ENCODE measurements around the gene SETD2.
"Not testable (repeated sequence)": the region's sequence is repeated elsewhere in the genome, so short reads cannot be mapped to it uniquely, and the experiment has no call there.

SETD2 gene

DNA sequence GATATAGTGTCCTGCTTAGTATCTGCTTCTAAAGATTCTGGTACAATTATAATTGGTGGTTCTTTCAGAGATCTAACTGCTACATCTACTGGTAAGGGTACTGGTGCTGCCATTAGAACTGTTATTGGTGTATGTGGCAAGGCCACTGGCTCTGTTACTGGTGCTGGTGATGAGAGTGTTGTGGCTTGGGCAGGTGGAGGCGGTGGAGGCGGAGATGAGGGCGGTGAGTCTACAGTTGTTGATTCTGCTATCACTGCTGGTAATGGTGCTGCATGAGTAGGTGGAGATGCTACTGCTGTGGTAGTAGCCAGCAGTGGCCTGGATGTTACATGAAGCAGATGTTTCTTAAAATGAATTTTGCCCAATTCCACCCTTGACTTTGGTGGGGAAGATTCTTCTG lies 40.1 kb downstream of the SETD2 start:
- no peaks in the 10 kb centered on the region for H4K20me1 ChIP-seq (ENCODE audit: insufficient read depth)
- H3K36me3 ChIP-seq (ENCODE audit: insufficient read depth) = no peaks in the 10 kb centered on the region
- H3K4me3 ChIP-seq (IDR thresholded peaks at IDR 0.05; ENCODE audit: insufficient read depth, low read depth, low read length) = no peak overlapping the region
- no peak overlapping the region for H2AFZ ChIP-seq (ENCODE audit: low read depth)
- H3K4me1 ChIP-seq (ENCODE audit: low read depth, poor library complexity, severe bottlenecking) = no peaks in the 10 kb centered on the region
- H3K79me2 ChIP-seq (ENCODE audit: insufficient read depth, low read depth) = peaks cover 15% of the 10 kb centered on the region; the same call in 1 of the 2 replicates
- no peak overlapping the region for H3K4me2 ChIP-seq
- no peak overlapping the region for H3K27ac ChIP-seq
- H3K27me3 ChIP-seq (ENCODE audit: insufficient read depth, low read depth) = no peaks in the 10 kb centered on the region
- H3K9ac ChIP-seq = no peak overlapping the region
- TF ChIP-seq CTCF (conservative IDR thresholded peaks at IDR 0.05; ENCODE audit: low read depth, low read length) = no peak

GRCh38 chr3:47121409-47121808 lies 42.5 kb downstream of the SETD2 start:
- no peak overlapping the region for H3K4me2 ChIP-seq
- H3K4me3 ChIP-seq (IDR thresholded peaks at IDR 0.05; ENCODE audit: insufficient read depth, low read depth, low read length) = no peak overlapping the region
- H3K9ac ChIP-seq = no peak overlapping the region
- no peaks in the 10 kb centered on the region for H4K20me1 ChIP-seq (ENCODE audit: insufficient read depth)
- no peak overlapping the region for H2AFZ ChIP-seq (ENCODE audit: low read depth)
- H3K36me3 ChIP-seq (ENCODE audit: insufficient read depth) = no peaks in the 10 kb centered on the region
- no peak for TF ChIP-seq CTCF (conservative IDR thresholded peaks at IDR 0.05; ENCODE audit: low read depth, low read length)
- peaks cover 5% of the 10 kb centered on the region for H3K4me1 ChIP-seq (ENCODE audit: low read depth, poor library complexity, severe bottlenecking)
- H3K27ac ChIP-seq = no peak overlapping the region
- 0 out of 2 replicates have a peak, but pooled peaks cover 7% of the 10 kb centered on the region for H3K79me2 ChIP-seq (ENCODE audit: insufficient read depth, low read depth)
- no peaks in the 10 kb centered on the region for H3K27me3 ChIP-seq (ENCODE audit: insufficient read depth, low read depth)

DNA sequence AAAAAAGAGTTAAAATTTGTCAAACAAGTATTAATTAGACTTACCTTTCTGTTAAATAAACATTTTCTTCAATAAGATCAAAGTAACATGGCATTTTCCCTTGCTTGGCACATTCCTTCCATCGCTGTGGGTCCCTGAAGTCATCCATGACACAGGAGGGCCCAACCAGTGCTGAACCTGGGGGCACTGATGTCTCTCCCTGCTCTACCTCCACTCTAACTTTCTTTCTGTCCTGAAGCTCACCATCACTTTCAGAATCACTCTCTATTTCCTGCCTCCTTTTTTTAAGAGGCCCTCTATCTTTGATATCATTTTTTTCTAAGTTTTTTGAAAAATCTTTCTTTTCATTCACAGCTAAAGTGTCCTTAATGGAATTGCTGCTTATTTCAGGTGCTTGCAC lies 43.8 kb downstream of the SETD2 start:
- TF ChIP-seq CTCF (conservative IDR thresholded peaks at IDR 0.05; ENCODE audit: low read depth, low read length) = no peak
- Histone ChIP-seq H4K20me1 (ENCODE audit: insufficient read depth) (no peaks in the 10 kb centered on the region), H3K27me3 (ENCODE audit: insufficient read depth, low read depth) (no peaks in the 10 kb centered on the region), H2AFZ (ENCODE audit: low read depth) (no peak overlapping the region), H3K9ac (no peak overlapping the region), H3K27ac (no peak overlapping the region), H3K36me3 (ENCODE audit: insufficient read depth) (no peaks in the 10 kb centered on the region), H3K79me2 (ENCODE audit: insufficient read depth, low read depth) (no peaks in the 10 kb centered on the region), H3K4me3 (IDR thresholded peaks at IDR 0.05; ENCODE audit: insufficient read depth, low read depth, low read length) (no peak overlapping the region), H3K4me2 (no peak overlapping the region), H3K4me1 (ENCODE audit: low read depth, poor library complexity, severe bottlenecking) (peaks cover 15% of the 10 kb centered on the region)

DNA sequence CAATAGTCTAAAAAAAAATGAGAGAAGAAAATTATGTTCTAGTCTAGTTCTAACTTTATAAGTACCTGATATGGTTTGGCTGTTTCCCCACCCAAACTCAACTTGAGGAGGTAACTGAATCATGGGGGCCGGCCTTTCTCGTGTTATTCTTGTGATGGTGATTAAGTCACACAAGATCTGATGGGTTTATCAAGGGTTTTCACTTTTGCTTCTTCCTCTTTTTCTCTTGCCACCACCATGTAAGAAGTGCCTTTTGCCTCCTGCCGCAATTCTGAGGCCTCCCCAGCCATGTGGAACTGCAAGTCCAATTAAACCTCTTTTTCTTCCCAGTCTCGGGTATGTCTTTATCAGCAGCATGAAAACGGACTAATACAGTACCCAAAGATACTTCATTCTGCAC lies 44.5 kb downstream of the SETD2 start:
- H3K27ac ChIP-seq; H3K27me3 ChIP-seq (ENCODE audit: insufficient read depth, low read depth); H3K79me2 ChIP-seq (ENCODE audit: insufficient read depth, low read depth); H2AFZ ChIP-seq (ENCODE audit: low read depth); H3K36me3 ChIP-seq (ENCODE audit: insufficient read depth); H3K4me3 ChIP-seq (IDR thresholded peaks at IDR 0.05; ENCODE audit: insufficient read depth, low read depth, low read length); H4K20me1 ChIP-seq (ENCODE audit: insufficient read depth); H3K4me2 ChIP-seq; H3K9ac ChIP-seq: not testable (repeated sequence)
- peaks cover 15% of the 10 kb centered on the region for H3K4me1 ChIP-seq (ENCODE audit: low read depth, poor library complexity, severe bottlenecking)

- Histone ChIP-seq H3K27ac (no peak overlapping the region), H4K20me1 (ENCODE audit: insufficient read depth) (no peaks in the 10 kb centered on the region), H3K4me2 (no peak overlapping the region), H3K4me3 (IDR thresholded peaks at IDR 0.05; ENCODE audit: insufficient read depth, low read depth, low read length) (no peak overlapping the region), H3K36me3 (ENCODE audit: insufficient read depth) (no peaks in the 10 kb centered on the region), H3K79me2 (ENCODE audit: insufficient read depth, low read depth) (no peaks in the 10 kb centered on the region), H3K4me1 (ENCODE audit: low read depth, poor library complexity, severe bottlenecking) (peaks cover 15% of the 10 kb centered on the region), H2AFZ (ENCODE audit: low read depth) (no peak overlapping the region), H3K27me3 (ENCODE audit: insufficient read depth, low read depth) (no peaks in the 10 kb centered on the region), H3K9ac (no peak overlapping the region)
- no peak for TF ChIP-seq CTCF (conservative IDR thresholded peaks at IDR 0.05; ENCODE audit: low read depth, low read length)
Observed at GRCh38 chr3:47117807-47118364, 46.0 kb downstream of the SETD2 start.

DNA sequence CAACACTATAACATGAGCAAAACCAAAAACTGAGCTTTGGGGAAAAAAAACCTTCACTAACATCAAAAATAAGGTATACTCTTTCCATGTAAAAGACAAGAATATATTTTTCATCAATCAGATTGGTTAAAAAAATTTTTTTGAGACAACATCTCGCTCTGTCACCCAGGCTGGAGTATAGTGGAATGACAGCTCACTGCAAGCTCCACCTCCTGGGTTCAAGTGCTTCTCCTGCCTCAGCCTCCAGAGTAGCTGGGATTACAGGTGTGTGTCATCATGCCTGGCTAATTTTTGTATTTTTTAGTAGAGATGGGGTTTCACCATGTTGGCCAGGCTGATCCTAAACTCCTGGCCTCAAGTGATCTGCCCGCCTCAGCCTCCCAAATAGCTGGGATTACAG lies 48.4 kb downstream of the SETD2 start:
- H3K4me1 ChIP-seq (ENCODE audit: low read depth, poor library complexity, severe bottlenecking) = peaks cover 23% of the 10 kb centered on the region
- not testable (repeated sequence) for H3K9ac ChIP-seq; H3K36me3 ChIP-seq (ENCODE audit: insufficient read depth)

More for the DNA sequence above, 48.4 kb downstream of the SETD2 start:
- H3K79me2 ChIP-seq (ENCODE audit: insufficient read depth, low read depth); H3K27me3 ChIP-seq (ENCODE audit: insufficient read depth, low read depth); H4K20me1 ChIP-seq (ENCODE audit: insufficient read depth); H3K4me2 ChIP-seq; H3K27ac ChIP-seq; H2AFZ ChIP-seq (ENCODE audit: low read depth); H3K4me3 ChIP-seq (IDR thresholded peaks at IDR 0.05; ENCODE audit: insufficient read depth, low read depth, low read length): not testable (repeated sequence)
